GM13976 (cell line): ENCODE measurements around the gene SYT11.

ENCODE experiments used
- DNase-seq: peaks from one replicate; pipeline ENCODE4 v3.0.0; 2012; ENCODE audit warnings: low spot score
- in situ Hi-C: fragments of 300-500 bp; cut with MboI; formaldehyde crosslinking; loops from one replicate; pipeline ENCODE4 v1.12.0; 2022; ENCODE audit warnings: low sequenced_read_pairs, mixed read lengths, inconsistent platforms; ENCODE audit not compliant: unreplicated experiment
- TF ChIP-seq, protein P1 (sequence below): IDR thresholded peaks from 2 replicates; pipeline ENCODE4 v1.5.1; 2012; ENCODE audit warnings: borderline replicate concordance, mild to moderate bottlenecking; ENCODE audit not compliant: insufficient read depth; ENCODE audit errors: extremely low read depth, missing control alignments, control extremely low read depth

The SYT11 gene

DNA sequence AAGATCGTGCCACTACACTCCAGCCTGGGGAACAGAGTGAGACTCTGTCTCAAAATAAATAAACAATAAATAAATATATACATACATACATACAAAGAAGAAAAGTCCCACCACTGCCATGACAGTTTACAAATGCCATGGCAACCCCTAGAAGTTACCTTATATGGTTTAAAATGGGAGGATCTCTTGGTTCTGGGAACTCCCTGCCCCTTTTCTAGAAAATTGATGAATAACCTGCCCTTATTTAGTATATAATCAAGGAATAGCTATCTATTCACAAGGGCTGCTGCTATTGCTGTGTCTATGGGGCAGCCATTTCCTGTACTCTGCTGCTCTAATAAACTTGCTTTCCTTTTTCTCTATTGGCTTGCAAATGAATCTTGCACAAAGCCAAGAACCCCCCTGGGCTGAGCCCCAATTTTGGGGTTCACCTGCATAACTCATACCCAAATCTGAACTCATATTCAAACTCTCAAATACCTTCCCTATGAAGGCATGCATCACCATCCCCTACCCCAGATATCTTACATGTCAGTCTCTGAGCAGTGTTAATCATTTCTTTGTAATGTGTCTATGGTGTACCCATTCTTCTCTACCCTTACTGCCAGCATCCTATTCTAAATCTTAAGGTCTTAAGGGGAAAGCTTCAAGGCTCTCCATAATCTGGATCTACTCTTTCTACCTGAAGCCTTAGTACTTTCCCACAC is 11.4 kb upstream of the SYT11 start:
- no peak for DNase-seq
- in situ Hi-C loops = no loop called here
- TF ChIP-seq, protein P1, sequence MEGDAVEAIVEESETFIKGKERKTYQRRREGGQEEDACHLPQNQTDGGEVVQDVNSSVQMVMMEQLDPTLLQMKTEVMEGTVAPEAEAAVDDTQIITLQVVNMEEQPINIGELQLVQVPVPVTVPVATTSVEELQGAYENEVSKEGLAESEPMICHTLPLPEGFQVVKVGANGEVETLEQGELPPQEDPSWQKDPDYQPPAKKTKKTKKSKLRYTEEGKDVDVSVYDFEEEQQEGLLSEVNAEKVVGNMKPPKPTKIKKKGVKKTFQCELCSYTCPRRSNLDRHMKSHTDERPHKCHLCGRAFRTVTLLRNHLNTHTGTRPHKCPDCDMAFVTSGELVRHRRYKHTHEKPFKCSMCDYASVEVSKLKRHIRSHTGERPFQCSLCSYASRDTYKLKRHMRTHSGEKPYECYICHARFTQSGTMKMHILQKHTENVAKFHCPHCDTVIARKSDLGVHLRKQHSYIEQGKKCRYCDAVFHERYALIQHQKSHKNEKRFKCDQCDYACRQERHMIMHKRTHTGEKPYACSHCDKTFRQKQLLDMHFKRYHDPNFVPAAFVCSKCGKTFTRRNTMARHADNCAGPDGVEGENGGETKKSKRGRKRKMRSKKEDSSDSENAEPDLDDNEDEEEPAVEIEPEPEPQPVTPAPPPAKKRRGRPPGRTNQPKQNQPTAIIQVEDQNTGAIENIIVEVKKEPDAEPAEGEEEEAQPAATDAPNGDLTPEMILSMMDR = no peak

DNA sequence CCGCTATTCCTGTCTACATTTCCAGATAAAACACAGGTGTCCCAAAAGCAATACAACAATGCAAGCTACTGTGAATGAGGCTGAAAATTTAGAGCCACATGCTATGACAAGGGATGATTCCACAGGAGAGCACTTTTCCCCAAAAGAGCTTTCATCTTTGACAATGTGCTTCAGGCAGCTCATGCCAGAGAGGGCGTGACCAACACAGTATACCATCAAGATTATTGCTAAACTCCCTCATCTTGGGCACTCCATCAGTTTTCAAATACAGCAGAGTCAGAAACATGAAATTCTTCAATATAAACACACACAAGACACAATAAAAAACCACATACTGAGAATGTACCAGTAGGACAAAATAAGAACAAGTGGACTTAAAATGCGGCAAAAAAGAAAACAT is 9.0 kb upstream of the SYT11 start:
- TF ChIP-seq, protein P1 = no peak
- in situ Hi-C loops = no loop called here
- DNase-seq = no peak

DNA sequence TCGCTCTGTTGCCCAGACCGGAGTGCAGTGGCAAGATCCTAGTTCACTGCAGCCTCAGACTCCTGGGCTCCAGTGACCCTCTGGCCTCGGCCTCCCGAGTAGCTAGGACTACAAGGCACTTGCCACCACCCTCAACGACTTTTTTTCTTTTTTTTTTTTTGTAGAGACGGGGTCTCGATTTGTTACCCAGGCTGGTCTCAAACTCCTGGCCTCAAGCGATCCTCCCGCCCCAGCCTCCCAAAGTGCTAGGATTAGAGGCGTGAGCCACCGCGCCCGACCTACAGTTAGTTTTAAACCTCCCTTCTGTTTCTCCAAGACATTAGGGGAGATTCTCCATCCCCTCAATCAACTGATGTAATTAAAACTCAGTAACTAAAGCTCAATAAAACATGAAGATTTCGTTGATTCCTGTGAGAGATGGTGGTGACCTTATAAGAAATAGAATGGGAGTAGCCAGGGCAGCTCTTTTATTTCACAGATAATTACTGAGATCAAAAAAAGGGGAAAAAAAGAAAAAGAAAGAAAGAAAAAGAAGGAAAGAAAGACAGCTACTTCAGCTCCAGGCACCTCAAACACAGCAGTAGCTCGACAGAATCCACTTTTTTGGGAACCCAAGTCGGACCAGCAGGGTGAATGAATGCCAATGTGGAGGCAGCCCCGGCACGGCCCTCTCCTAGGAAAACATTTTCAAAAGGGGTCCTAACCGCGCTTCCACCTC is 3.0 kb upstream of the SYT11 start:
- TF ChIP-seq, protein P1 = no peak
- in situ Hi-C loops = no loop called here
- no peak for DNase-seq

DNA sequence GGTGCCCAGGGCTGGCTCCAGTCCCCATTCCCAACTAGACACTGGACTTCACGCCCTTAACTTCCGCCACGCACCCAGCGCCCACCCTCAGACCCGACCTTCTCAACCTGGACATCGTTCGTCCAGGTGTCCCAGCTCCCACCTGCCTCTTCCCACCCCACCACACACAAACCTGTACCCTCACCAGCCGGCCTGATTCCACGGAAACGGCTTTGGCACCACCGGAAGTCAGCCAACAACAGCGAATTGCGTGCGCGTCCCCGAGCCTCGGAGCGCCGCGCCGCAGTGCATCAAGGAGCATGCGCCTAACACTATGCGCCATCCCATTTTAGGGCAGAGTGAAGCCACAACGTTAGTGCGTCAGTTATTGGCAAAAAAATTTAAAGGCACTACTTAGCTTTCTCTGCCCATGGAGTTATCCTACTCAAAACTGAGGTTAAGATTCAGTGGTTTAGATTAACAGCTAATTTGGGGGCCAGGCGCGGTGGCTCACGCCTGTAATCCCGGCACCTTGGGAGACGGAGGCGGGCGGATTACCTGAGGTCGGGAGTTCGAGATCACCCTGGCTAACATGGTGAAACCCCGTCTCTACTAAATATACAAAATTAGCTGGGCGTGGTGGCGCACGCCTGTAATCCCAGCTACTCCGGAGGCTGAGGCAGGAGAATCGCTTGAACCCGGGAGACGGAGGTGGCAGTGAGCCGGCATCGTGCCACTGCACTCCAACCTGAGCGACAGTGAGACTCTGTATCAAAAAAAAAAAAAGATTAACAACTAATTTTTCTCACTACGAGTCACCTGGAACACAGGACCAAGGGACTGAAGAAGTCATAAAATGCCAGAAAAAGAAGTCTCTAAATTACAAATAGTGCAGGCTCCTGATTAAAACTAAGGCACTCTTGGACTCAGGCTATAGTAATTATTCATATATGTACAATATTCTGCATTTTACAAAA is 2.1 kb upstream of the SYT11 start, which contains the start of gene GON4L:
GON4L (minus strand) TSS at position 240 of the 956 bp plus-strand sequence. CDS start 3,434 bp downstream, outside the sequence.
- DNase-seq = peak; percentile 94
- in situ Hi-C loops = no loop called here
- TF ChIP-seq, protein P1 = no peak

DNA sequence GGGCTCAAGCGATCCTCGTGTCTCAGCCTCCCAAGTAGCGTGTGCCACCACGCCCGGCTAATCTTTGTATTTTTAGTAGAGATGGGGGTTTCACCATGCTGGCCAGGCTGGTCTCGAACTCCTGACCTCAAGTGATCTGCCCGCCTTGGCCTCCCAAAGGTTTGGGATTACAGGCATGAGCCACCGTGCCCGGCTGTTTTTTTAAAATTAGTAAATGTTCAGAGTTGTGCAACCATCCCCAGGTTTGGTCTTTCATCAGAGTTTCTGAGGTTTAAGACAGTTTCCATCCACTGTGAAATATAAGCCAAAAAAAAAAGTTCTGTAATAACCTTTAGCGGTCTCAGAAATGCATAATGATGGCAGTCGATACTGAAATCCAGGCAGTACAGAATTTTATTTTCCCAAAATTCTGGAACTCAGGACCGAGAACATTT is 550 bp upstream of the SYT11 start:
- in situ Hi-C loops = no loop called here
- no peak for DNase-seq
- TF ChIP-seq, protein P1 = no peak
